HG03521 (cell line): ENCODE data around the gene DNER.
"Not testable (repeated sequence)": the region's sequence is repeated elsewhere in the genome, so short reads cannot be mapped to it uniquely, and the experiment has no call there.

Experiments
- ATAC-seq: cut with Tn5 transposase; IDR thresholded peaks from one replicate; pipeline ENCODE4 v1.9.1; 2021; ENCODE audit warnings: mild to moderate bottlenecking, moderate library complexity; ENCODE audit not compliant: unreplicated experiment

Gene DNER

DNA sequence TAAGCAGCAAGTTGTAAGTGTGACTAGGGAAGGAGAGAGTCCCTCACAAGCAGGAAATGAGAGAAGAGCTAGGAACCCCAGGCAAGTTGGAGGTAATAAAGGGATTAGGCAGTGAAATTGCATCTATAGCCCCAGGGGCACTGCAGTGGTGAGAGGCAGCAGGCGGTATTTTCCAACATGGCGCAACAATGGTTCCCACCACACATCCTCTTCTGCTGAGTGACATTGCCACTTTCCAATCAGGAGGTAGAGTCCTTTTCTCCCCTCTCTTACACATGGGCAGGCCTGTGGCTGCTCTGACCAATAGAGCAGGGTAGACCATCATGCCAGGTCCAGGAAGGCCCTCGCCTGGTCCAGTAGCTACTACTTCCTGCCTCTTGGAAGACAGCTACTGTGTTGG is 86.6 kb downstream of the DNER start:
- no peak for ATAC-seq

DNA sequence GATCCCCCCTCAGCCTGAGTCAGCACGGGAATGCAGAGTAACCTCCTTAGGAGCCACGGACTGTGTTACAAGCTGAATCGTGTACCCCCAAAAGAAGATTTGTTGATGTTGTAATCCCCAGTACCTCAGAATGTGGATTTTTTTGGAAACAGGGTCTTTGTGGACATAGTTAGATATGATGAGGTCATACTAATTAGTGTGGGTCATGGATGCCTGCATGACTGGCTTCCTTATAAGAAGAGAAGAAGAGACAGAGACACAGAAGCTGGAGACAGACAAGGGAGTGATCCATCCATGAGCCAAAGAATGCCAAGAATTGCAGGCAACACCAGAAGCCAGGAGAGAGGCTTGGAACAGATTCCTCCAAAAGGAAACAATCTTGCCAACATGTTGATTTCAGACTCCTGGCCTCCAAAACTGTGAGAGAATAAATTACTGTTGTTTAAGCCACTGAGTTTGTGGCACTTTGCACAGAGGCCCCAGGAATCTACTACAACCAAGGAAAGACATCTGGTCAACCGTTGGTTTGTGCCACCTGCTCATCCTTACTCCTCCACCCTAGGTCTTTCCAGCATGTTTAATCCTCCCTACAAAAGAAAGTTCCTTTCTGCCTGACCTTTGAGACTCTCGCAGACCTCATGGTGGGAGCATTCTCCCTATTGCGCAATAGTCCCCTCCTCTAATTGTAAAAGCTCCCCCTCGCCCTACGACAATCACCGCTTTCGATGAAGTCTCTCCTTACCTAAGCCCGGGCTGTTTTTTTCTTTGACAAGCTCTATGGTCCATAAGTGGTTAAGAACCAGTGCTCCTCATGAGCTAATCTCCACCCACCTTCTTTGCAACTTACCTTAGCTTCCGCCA is 91.6 kb downstream of the DNER start:
- ATAC-seq, result no peak

- ATAC-seq, result no peak
These were observed 93.6 kb downstream of the DNER start for GRCh38 chr2:229620759-229621158.

GRCh38 chr2:229620289-229620688 is 94.1 kb downstream of the DNER start:
- ATAC-seq, result no peak

GRCh38 chr2:229616433-229616832 is 97.9 kb downstream of the DNER start:
- ATAC-seq, result no peak

DNA sequence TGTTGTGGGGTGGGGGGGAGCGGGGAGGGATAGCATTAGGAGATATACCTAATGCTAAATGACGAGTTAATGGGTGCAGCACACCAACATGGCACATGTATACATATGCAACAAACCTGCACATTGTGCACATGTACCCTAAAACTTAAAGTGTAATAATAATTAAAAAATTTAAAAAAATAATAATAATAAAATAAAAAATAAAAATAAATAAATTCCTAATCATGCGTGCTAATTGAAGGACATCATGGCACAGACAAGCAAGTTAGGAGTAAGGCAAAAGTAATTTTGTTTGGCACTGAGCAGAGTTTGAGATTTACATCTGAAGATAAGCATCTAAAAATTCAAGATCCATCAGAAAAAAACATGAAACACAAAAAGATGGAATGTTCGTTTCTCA is 100.3 kb downstream of the DNER start:
- not testable (repeated sequence) for ATAC-seq

DNA sequence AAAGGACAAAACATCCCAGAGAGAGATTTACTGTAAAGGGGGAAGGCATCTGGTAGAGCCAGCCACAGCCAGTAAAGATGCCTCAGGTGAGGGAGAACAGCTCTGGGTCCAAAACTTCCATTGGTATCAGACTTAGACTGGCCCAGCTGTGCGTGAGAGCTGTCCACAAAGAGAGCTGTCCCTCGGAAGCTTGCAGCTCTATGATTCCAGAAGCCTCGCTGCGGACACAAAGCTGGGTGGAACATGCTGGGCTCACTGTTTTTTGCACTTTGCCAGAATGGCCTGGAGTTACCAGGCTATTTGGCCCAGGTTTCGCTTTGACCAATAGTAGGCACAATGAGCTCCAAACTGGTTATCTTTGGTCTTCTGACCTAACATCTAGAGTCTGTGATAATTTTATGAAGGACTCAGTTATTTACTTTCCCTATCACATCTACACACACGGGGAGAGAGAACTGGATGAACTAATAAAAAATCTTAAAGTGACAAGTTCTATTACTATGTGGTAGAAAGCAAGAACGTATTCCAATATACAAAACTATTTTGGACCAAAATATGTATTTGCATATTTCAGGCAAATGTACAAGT is 101.9 kb downstream of the DNER start:
- ATAC-seq, result no peak

DNA sequence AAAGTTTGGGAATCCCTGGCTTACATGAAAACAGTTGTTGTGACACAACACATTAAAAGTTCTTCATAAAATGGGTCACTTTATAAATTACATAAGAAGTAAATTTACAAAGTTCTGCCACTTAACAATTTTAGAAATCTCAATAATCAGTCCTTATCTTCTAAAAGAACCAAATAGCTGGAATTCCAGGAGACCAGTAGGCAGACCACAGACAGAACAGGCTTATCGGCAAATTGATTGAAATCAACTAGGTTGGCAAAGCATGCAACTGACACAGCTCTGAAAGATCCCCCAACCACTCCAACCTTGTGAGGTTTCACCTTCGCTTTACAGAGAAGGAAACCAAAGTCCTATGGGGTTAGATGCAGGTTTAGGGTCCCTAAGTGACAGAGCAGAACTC is 103.0 kb downstream of the DNER start:
- no peak for ATAC-seq

DNA sequence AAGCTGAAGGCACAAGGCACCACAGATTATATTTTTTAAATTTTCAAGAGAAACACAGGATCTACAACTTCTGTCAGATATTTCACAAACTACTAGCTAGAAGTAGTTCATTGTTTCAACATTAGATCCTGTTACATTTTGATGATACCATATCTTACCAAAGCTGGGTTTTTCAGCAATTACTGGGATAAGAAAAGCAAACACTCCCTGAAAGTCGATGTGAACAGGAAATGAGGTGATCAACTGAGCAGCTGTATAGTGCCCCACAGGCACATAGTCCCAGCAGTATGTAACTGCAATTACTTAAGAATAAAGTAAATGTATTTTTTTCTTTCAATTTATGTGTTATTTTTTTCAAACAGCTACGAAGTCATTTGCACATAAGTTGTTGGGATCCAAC is 103.5 kb downstream of the DNER start:
- ATAC-seq, result no peak

DNA sequence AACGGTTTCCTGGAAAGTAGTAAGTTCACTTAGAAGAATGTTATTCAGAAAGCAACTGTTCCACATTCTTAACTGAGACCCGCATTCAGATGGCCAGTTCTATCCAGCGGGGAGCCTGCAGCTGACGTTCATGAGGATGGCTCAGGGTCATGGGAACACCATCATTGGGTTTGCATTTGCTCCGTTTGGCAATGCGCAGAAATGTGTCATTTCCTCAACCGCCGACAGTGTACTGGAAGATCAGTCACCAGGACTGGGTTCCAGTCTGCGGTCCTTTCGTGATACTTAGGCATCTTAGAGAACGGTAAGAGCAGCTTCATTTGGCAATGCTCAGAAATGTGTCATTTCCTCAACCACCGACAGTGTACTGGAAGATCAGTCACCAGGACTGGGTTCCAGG is 104.0 kb downstream of the DNER start:
- no peak for ATAC-seq

DNA sequence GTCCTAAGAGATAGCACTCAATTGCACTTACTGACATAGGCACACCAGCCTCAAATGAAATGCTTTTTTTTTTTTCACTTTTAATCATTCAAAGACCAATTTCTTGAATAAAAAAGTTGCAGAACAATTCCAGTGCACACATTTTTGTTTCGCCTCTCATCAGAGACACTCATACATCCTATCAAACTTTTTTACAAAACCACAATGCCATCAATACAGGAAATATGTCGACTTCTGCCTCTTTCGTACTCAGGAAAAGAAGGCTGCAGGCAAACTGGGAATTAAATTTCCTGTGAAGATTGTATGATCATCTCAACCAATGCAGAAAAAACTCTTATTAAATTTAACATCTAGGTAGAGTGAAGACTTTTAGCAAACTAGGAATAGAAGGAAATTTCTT is 112.4 kb downstream of the DNER start:
- ATAC-seq, result no peak

GRCh38 chr2:229601396-229601795 is 113.0 kb downstream of the DNER start:
- ATAC-seq, result no peak

GRCh38 chr2:229598227-229598626 is 116.1 kb downstream of the DNER start:
- ATAC-seq, result no peak

DNA sequence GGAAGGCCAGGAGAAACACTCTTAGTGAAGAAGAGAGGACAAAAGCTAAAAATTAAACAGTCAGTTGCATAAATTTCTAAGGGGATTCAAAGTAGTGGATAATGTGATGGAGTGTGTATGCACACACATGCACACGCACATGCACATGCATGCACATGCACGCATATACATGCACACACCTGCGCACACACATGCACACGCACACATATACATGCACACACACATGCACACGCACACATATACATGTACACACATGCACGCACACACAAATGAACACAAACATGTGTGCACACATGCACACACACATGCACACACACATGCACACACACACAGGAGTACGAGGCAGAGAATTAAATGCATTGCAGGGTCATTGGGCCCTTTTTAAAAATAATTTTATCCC is 117.6 kb downstream of the DNER start:
- ATAC-seq, result no peak

DNA sequence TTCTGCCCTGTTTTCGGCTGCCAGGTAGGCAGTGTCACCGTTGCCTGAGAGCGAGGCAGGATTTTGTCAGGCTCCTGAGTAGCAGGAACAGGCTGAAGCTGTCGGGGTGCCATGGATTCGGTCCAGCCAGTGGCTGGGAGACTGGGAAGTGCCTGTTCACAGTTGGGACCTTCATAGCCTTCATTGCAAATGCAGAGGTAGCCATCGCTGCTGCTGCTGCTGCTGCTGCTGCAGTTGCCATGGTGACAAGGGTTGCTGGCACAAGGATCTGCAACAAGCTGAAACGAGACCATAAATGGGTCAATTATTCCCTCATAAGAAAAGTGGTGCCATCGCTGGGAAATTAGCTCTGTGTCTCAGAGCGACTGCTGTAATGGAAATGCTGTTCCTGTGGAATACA is 122.7 kb downstream of the DNER start:
- ATAC-seq, result no peak

DNA sequence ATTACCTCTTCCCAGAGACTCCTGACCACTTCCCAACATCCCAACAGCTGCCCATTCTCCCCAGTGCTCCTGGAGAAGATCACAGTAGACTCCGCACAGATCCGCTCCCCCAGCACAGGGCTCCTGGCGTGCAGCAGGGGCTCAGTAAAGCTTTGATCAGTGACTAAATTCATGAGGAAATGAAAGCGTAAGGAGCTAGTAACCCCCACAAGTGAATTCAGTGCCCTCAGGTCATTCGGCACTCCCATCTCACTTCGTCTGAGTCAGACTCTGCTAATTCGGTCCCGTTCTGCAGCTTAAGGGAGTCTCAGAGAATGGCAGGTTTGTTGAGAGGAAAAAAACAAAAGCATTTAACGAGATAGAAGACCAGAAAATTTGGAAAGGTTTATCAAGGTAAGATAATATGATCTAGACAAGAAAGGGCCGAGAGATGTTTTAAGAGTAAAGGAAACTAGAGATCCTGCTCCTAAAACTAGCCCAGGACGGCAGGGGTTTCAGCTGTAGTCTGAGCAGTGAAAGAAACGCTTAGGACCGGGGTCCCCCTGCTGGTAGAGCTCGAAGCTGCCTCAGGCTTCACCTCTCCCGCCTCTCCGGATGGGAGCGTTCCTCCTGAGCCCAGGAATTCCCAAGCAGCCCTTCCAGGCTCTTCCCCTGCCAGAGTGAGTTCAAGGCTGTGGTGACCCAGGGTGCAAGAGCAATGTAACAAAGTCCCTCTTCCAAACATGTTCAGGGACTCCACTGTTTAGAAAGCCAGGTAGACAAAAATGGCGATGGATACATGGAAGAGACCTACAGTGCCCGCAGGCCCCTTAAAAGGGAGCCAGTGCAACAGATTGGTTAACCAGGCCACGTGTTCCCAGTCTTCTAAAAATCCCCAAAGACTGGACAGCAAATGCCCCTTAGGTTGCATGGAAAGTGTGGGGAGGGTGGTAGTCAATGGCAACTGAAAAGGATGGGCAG is 127.3 kb downstream of the DNER start:
- no peak for ATAC-seq

GRCh38 chr2:229586012-229586411 is 128.3 kb downstream of the DNER start:
- no peak for ATAC-seq

- no peak for ATAC-seq
These were observed 132.2 kb downstream of the DNER start for GRCh38 chr2:229582151-229582550.

GRCh38 chr2:229578052-229578846 is 136.1 kb downstream of the DNER start:
- no peak for ATAC-seq

- ATAC-seq, result no peak
These were observed 138.6 kb downstream of the DNER start for GRCh38 chr2:229575569-229576315.
